ENCODE measurements around the gene EPB41L4A.

EPB41L4A gene

DNA sequence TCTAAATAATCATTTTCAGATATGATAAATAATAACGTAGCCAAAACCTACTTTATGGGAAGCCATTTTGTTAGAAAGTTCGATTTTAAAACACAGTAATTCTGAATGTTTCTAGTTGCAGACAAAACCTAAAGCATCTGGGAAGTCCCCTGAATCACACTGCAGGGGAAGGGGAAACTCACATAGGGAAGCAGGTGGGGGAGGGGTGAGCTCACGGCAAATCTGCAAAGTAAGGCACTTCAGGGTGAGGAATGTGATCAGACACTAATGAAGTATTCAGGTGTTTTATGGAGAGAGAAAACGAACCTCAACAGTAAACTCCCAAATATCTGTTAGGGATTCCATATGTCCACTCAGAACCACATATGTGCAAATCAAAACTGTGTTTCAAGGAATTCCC is 70.7 kb downstream of the EPB41L4A start:
- H3K4me1 ChIP-seq (ENCODE audit: insufficient read depth, low read length, poor library complexity, severe bottlenecking) = peaks cover 10% of the 10 kb centered on the region
- H4K20me1 ChIP-seq (ENCODE audit: insufficient read depth, low read length, poor library complexity, severe bottlenecking) = no peaks in the 10 kb centered on the region
- H3K36me3 ChIP-seq (ENCODE audit: insufficient read depth, low read length) = no peaks in the 10 kb centered on the region
- no peak overlapping the region for H3K4me2 ChIP-seq (ENCODE audit: low read depth, low read length, poor library complexity, severe bottlenecking)
- no peak for TF ChIP-seq EZH2phosphoT487 (IDR thresholded peaks at IDR 0.05; ENCODE audit: borderline replicate concordance)
- TF ChIP-seq, protein P1, sequence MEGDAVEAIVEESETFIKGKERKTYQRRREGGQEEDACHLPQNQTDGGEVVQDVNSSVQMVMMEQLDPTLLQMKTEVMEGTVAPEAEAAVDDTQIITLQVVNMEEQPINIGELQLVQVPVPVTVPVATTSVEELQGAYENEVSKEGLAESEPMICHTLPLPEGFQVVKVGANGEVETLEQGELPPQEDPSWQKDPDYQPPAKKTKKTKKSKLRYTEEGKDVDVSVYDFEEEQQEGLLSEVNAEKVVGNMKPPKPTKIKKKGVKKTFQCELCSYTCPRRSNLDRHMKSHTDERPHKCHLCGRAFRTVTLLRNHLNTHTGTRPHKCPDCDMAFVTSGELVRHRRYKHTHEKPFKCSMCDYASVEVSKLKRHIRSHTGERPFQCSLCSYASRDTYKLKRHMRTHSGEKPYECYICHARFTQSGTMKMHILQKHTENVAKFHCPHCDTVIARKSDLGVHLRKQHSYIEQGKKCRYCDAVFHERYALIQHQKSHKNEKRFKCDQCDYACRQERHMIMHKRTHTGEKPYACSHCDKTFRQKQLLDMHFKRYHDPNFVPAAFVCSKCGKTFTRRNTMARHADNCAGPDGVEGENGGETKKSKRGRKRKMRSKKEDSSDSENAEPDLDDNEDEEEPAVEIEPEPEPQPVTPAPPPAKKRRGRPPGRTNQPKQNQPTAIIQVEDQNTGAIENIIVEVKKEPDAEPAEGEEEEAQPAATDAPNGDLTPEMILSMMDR (conservative IDR thresholded peaks at IDR 0.05; ENCODE audit: low read length) = no peak
- H3K4me3 ChIP-seq (ENCODE audit: low read length, poor library complexity, severe bottlenecking) = no peak overlapping the region
- H3K9ac ChIP-seq (ENCODE audit: low read depth, low read length, poor library complexity, severe bottlenecking) = no peak overlapping the region
- no peaks in the 10 kb centered on the region for H3K79me2 ChIP-seq (ENCODE audit: insufficient read depth, low read length)
- H3K9me2 ChIP-seq (replicated peaks; ENCODE audit: low read depth, low read length) = no peaks in the 10 kb centered on the region
- H3F3A ChIP-seq (ENCODE audit: low read depth) = no peaks in the 10 kb centered on the region
- no peaks in the 10 kb centered on the region for H3K27me3 ChIP-seq (ENCODE audit: insufficient read depth, low read length, poor library complexity, severe bottlenecking)
- H2AFZ ChIP-seq (ENCODE audit: low read length) = no peak overlapping the region
- H3K9me3 ChIP-seq (ENCODE audit: insufficient read depth, low read depth, low read length) = no peaks in the 10 kb centered on the region

DNA sequence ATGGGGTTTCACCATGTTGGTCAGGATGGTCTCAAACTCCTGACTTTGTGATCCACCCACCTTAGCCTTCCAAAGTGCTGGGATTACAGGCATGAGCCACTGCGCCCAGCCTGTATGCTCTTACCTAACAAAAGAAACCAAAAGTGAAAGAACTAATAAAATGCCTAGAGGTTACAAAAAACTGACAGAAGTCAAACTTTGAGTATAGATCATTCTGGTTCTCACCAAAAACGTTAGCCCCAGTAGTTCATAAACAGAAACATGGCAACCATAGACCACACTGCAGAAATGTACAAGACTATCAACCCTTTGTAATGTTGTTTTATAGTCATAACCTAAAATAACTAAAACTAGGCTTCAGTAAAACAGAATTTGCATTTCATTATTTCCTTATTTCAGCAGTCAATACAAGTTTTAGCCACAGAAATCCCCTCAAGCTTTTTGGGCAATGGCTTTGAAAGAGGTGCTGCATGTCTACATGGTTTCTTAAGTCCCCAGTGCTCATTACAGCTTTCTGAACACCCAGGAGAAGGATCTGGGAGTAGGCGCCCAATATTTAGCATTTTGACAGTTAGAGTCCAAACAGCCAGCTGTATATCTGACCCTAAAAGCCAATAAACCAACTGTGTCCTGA is 72.5 kb downstream of the EPB41L4A start:
- Histone ChIP-seq H3K4me2 (ENCODE audit: low read depth, low read length, poor library complexity, severe bottlenecking) (peak overlapping the region; percentile 68), H4K20me1 (ENCODE audit: insufficient read depth, low read length, poor library complexity, severe bottlenecking) (no peaks in the 10 kb centered on the region), H3K9me2 (replicated peaks; ENCODE audit: low read depth, low read length) (no peaks in the 10 kb centered on the region), H3K4me3 (ENCODE audit: low read length, poor library complexity, severe bottlenecking) (peak overlapping the region; percentile 20), H3K27me3 (ENCODE audit: insufficient read depth, low read length, poor library complexity, severe bottlenecking) (no peaks in the 10 kb centered on the region), H2AFZ (ENCODE audit: low read length) (peak overlapping the region; percentile 80), H3K4me1 (ENCODE audit: insufficient read depth, low read length, poor library complexity, severe bottlenecking) (peaks cover 10% of the 10 kb centered on the region), H3K36me3 (ENCODE audit: insufficient read depth, low read length) (no peaks in the 10 kb centered on the region), H3K9ac (ENCODE audit: low read depth, low read length, poor library complexity, severe bottlenecking) (peak overlapping the region; percentile 43), H3K79me2 (ENCODE audit: insufficient read depth, low read length) (no peaks in the 10 kb centered on the region), H3F3A (ENCODE audit: low read depth) (no peaks in the 10 kb centered on the region), H3K9me3 (ENCODE audit: insufficient read depth, low read depth, low read length) (no peaks in the 10 kb centered on the region)
- TF ChIP-seq, protein P1 (conservative IDR thresholded peaks at IDR 0.05; ENCODE audit: low read length) = no peak

DNA sequence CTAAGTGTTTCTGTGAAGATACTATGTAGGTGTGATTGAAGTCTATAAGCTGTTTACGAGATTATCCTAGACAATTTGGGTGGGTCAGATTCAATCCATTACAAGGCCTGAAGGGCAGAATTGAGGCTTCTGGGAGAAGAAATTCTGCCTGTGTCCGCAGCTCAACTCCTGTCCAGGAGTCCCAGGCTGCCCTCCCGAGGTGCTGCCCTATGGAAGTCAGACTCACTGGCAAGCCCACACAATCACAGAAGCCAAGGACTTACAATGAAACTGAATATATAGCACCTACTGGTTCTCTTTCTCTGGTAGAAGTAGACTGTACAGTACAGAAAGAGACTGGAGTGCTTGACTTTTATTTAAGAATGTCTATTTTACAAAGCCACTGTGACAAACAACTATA is 74.5 kb downstream of the EPB41L4A start:
- no peaks in the 10 kb centered on the region for H3K79me2 ChIP-seq (ENCODE audit: insufficient read depth, low read length)
- no peaks in the 10 kb centered on the region for H3K9me3 ChIP-seq (ENCODE audit: insufficient read depth, low read depth, low read length)
- no peaks in the 10 kb centered on the region for H3K27me3 ChIP-seq (ENCODE audit: insufficient read depth, low read length, poor library complexity, severe bottlenecking)
- TF ChIP-seq, protein P1 (conservative IDR thresholded peaks at IDR 0.05; ENCODE audit: low read length) = no peak
- TF ChIP-seq EZH2phosphoT487 (IDR thresholded peaks at IDR 0.05; ENCODE audit: borderline replicate concordance) = no peak
- H3F3A ChIP-seq (ENCODE audit: low read depth) = no peaks in the 10 kb centered on the region
- no peaks in the 10 kb centered on the region for H4K20me1 ChIP-seq (ENCODE audit: insufficient read depth, low read length, poor library complexity, severe bottlenecking)
- H3K36me3 ChIP-seq (ENCODE audit: insufficient read depth, low read length) = no peaks in the 10 kb centered on the region
- H3K4me2 ChIP-seq (ENCODE audit: low read depth, low read length, poor library complexity, severe bottlenecking) = no peak overlapping the region
- no peaks in the 10 kb centered on the region for H3K9me2 ChIP-seq (replicated peaks; ENCODE audit: low read depth, low read length)
- no peak overlapping the region for H3K9ac ChIP-seq (ENCODE audit: low read depth, low read length, poor library complexity, severe bottlenecking)
- no peak overlapping the region for H2AFZ ChIP-seq (ENCODE audit: low read length)
- H3K4me1 ChIP-seq (ENCODE audit: insufficient read depth, low read length, poor library complexity, severe bottlenecking) = peaks cover 10% of the 10 kb centered on the region
- H3K4me3 ChIP-seq (ENCODE audit: low read length, poor library complexity, severe bottlenecking) = no peak overlapping the region
